T-helper 2 cell treated with Interferon-gamma antibody and Interleukin-4, amounts not matched to agents 100 ng/mL and 5 ng/mL, for 36 hours (primary cell): ENCODE measurements around the gene FGF14. TPM values are rescaled to one million over a fixed set of nuclear protein-coding genes. Genes with fewer than 3 reads are reported as not detected.

Experiments used
- intact Hi-C: fragments of 100-400 bp; cut with micrococcal nuclease; formaldehyde crosslinking; loops from one replicate; pipeline ENCODE4 v1.15.1; 2023
- total RNA-seq: library from RNA; stranded (reverse); gene quantifications from 2 replicates; pipeline ENCODE4 v1.2.3, GENCODE V29; 2022

Gene FGF14
- total RNA-seq, 1 donor from 2014 or later: not detected

GRCh38 chr13:101941095-101941783 lies 460.6 kb downstream of the FGF14 start:
- intact Hi-C loops: loop anchor here (5.0 kb wide), 2 partner anchors 516 to 616 kb away; no protein-coding TSS in a partner anchor

DNA sequence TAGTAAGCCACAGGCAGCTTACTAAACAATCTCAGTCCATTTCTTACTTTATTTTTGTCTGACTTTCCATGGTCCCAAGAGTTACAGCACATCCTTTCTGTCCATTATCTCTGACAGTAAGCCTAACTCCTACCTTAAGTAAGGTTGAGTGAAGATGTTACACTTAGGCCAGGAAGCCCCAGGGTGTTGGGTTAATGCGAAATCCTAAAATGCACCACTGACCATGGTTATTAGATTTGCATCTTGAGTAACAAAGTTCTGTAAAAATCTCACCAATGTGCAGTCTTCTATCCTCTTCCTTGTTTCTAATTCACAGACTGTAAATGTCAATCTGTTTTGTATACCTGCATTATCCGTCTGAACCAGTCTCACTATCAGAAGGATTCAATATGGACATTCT lies 462.5 kb downstream of the FGF14 start:
- intact Hi-C loops: no loop called here

DNA sequence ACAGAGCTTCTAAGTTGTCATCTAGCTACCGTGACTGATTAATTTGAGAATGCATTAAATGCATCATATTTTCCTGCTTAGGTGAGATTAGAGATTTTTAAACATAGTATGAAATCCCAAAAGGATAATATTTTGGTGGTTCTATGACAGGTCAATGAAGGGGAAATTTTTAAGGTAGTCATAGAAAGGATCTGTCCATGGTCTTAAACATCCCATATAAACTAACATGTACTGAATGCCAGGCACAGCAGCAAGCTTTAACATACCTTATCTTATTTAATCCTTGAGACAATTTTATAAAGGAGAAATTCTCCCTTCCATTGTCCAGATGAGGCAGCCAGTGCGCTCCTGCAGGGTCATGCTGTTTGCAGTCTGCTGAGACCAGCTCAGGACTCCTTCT lies 466.0 kb downstream of the FGF14 start:
- intact Hi-C loops: no loop called here

DNA sequence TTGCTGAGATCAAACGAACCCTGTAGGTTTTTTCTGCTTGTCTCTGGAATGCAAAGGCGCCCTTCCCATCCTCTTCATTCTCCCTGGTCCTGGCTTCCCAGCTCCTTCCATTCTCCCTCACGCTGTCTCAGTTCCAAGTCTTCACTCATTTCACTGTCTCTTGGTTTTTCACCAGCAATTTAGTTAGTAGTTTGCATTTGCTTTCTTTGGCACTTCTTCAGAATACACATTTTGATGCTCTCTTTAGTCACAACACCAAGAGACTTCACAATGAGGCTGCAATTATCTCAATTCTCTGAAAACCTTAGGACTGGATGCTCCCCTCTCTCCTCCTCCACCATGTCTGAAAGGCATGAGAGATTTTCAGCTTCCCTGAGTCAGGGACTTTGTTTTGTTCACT lies 470.7 kb downstream of the FGF14 start:
- intact Hi-C loops: no loop called here

DNA sequence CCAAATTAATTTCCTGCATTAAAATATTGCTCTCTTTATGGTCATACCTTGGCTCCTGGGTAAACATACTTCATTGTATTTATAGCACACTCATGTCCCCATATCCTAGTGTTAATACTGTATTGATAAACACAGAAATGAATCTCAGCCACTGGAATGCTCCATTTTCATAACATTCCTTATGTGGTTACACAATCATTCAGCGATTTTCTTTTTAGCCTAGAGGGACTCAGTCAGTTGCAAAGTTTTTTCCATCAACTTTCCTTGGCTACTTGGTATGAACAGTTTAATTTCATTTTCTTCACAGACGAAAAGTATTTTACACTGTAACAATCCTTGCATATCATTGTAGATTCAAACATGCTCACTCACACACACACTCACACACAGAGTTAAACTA lies 471.5 kb downstream of the FGF14 start:
- intact Hi-C loops: no loop called here

GRCh38 chr13:101925731-101926130 lies 476.1 kb downstream of the FGF14 start:
- intact Hi-C loops: no loop called here

DNA sequence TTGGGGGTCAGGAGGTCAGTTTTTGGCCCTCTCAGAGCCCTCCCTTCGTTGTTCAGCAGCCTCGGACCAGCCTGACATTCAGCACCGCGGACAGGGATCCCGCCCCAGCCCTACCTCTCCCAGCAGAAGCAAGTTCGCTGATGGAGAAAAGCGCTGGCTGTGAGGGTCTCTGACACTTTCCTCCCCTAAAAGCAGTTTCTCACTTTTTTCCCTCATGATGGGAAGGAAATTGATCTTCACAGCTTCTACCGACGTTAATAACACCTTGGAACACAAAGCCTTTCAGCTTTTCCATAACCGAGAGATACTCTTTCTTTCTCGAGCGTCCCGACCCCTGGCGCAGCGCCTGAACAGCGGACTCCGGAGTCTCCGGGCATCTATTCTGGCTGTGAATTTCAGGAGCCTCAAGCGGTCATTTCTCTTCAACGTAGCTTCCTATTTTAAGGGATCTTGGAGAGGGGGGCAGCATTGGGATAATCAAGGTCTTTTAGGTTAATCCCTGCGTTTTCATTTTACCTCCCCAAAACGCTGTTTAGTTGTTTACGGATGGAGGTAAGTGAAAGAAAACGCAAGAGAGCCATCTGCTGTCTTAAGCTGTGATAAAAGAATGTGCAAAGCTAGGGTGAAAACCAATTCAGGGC lies 482.2 kb downstream of the FGF14 start:
- intact Hi-C loops: no loop called here

DNA sequence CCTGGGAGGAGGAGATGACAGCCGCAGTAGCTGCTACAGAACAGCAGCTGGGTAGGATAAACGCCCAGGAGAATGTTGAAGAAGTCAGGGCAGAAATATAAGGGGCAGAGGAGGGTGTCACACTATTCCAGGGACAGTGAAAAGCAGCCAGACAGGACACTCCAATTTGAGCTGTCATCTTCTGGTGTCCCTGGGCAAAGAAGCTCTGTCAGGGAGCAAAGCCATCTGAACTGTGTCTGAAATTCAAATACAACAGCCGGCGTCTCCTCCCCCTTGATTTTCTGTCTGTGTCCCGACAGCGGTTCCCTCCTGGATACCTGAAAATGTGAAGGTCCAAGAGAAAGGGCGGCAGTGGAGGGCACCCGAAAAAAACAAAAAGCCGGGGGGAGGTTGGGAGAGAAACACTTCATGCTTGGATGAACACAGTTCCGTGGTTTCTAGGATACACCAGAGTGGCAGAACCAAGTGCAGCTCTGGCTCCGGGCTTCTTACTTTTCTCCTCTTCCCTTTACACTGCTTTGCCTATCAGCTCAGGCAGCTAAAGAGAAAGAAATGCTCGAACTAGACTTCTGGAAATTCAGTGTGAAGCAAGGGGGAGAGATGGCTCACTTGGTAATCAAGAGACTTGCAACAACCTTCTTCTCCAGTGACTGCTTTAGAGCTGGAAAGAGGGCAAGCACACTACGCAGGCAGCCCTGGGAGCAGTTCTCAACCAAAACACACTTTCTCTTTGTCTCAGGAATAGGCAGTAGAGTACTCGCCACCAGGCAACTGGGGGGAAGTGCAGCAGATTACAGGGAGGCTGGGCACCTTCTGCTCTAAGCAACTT lies 483.8 kb downstream of the FGF14 start:
- intact Hi-C loops: no loop called here

DNA sequence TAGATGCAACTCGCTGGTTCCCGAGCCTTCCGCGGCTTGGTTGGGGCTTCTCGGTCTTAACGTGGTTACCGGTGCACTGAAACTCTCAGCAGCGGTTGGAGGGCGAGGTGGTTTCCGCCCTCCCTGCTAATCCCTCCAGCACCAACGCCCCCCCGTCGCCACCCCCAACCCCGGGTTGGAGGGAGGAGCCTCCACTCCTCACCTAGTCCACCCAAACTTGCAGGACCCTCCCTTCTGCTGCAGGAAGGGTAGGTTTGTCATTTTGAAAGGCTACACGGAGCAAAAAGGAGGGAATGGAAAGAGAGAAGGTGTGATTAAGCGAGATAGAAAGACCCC lies 484.4 kb downstream of the FGF14 start:
- intact Hi-C loops: no loop called here

DNA sequence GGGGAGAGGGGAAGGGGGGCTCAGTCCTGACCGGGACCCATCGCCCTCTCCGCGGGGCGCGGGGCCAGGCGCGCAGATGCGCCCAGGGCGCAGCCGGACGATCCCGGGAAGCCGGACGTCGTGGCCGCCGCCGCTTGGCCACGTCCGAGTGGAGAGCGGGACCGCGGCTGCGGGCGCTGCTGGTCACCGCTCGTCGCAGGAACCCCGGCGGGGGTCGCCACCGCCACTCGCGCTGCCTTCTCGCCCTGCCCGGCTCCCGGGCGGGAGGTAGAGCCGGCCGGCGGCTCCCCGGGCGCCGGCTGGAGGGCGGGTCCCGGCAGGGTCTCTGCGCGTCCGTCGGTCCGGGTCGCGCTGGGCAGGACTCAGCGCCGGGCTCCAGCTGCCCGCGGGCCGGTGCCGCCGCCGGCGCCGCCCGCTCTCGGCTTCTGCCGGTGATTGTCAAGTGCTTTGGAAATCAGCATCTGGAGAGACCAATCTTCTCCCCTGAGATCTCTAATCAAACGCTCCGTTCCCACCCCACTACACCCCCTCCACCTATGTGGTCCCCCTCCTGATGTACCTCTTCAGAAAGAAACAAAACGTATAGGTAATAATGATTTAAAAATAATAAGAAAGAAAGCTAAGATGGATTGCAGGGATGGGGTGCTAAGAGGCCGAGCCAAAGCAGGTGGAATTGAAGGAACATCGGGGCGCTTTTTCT lies 484.9 kb downstream of the FGF14 start:
- intact Hi-C loops: no loop called here

DNA sequence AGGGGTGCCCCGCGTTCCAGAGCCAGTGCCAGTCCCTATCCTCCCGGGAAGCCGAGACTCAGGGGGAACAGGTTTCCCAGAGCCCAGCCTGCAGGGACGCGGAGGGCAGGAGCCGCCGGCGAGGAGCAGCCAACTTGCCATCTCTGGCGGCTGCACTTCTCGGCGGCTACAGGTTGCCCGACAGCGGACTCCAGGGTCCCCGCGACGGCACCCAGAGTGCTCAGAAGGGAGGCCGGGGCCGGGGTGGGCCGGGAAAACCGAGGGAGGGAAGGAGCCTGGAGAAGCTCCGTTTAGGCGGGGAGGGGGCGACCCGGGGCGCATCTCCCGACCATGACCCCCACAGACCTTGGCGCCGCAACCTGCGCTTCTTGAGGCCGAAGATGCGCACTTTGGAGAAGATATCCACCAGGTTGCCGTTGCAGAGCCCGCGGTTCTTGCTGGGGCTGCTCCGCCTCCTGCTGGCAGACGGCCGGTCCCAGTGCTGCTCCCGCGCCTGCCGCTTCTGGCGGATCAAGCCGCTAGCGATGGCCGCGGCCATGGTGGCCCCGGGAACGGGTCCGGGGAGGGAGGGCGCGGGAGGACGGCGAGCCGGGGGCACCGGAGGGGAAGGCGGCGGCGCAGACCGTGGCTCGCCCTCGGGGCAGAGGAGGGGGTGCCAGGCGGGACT lies 485.6 kb downstream of the FGF14 start:
- intact Hi-C loops: no loop called here

GRCh38 chr13:101915755-101916107 lies 486.1 kb downstream of the FGF14 start:
- intact Hi-C loops: no loop called here

- intact Hi-C loops: no loop called here
Observed at GRCh38 chr13:101915331-101915730, 486.5 kb downstream of the FGF14 start.

DNA sequence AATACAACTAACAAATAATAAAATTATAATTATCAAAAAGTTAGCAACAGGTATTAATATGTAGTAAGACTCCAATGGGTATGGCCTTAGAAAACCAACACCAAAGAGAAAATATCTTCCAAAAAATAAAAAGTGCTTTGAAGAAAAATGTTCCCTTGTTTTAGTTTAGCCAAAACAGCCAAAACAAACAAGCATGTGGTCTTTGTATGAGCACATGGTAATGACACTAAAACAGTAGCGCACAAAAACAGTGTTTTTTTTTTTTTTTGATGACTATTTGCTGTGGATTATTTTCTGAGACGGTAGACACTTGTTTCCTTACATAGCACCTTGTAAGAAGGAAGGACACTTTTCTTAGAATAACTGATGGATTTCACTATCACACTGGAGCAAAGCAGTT lies 490.1 kb downstream of the FGF14 start:
- intact Hi-C loops: no loop called here

DNA sequence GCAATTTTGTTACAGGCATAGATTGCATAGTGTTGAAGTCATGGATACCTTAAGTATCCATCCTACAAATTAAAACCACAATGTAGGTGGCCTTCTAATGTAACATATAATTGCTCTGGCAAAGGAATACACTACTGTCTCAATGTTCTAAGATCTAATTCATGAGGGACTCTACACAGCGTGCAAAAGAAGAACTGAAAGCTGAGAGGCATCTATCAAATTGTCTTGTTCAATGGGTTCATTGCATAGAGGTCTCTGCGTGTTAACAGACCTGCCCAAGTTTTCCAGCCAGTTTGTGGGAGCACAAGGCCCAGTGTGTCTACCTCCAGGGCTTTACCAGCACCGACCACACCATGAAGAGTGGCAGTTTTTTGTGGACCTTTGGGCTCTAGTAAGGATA lies 498.0 kb downstream of the FGF14 start:
- intact Hi-C loops: no loop called here

GRCh38 chr13:101898676-101899075 lies 503.2 kb downstream of the FGF14 start:
- intact Hi-C loops: no loop called here

- intact Hi-C loops: no loop called here
Observed at GRCh38 chr13:101896541-101896940, 505.3 kb downstream of the FGF14 start.

- intact Hi-C loops: no loop called here
Observed at GRCh38 chr13:101893021-101893420, 508.8 kb downstream of the FGF14 start.

DNA sequence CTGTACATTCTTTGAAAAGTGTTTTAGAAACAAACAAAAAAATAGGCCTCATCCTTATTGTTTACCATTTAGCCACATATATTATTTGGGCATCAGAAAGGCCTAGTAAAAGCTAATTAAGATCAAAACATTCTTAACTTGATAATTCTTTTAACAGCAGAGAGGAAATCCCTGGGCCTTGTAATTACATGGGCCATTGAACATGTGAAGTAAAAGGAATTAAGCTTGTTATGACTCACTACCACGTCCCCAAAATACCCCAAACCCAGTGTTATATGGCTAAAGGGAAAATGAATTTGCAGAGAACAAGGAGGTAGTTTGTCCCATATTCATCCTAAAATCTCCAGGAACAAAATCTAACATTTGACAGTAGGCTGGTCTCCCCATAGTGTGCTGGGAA lies 509.6 kb downstream of the FGF14 start:
- intact Hi-C loops: no loop called here

- intact Hi-C loops: no loop called here
Observed at GRCh38 chr13:101881593-101881992, 520.3 kb downstream of the FGF14 start.

DNA sequence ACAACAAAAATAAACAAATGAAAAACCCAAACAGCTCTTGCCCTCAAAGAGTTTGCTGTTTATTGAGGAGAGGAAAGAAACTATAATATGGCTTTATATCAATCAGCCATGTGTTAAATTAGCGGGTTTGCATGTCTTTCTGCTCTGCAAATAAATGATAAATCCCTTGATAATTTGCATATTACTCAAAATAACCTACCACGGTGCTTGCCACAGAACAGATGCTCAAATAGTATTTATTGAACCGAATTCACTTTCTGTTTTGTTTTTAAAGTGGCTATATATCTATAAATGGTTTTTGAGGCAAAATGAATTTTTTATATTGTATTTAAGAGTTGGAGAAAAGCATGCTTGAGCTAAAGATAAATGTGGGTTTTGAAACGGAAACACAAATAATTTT lies 521.3 kb downstream of the FGF14 start:
- intact Hi-C loops: no loop called here
